ENCODE measurements around the gene EFNB2.

- TF ChIP-seq REST (IDR thresholded peaks at IDR 0.05; ENCODE audit: insufficient read depth in 1 of 2, low read depth in 2 of 2, low read length in 2 of 2) (no peak), POLR2AphosphoS5 (IDR thresholded peaks at IDR 0.05; ENCODE audit: low read depth, low read length) (no peak)
Measured at GRCh38 chr13:106570299-106570852, 34.9 kb upstream of the EFNB2 start.

All from PFSK-1 (cell line).